ENCODE data around the gene RBM33. TPM values are rescaled to one million over a fixed set of nuclear protein-coding genes. Genes with fewer than 3 reads are reported as not detected.

RBM33 gene
- total RNA-seq, 1 experiment from 2014 or later, result 61.1 TPM

DNA sequence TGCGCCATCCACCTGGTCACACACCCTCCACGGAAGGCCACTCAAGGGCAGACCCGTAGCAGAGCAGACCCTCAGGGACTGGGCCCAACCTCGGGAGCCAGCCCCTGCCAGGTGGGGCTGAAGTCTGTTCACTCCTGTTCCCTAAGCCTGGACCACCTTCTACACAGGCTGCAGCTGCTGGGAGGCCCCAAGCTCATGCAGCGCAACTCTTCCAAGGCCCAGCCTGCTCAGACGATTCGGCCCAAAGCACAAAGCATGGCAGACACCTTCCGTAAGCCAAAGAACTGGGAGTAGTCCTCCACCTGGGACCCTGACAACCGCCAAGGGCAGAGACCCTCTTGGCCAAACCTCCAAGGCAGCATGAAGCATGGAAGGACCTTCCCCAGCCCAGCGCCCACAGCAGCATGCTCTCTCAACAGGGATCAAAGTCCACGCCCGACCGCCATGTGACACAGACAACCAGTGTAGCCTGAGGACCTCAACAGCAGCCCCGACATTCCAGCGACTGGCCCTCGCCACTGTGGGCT lies 156.3 kb downstream of the RBM33 start:
- Histone ChIP-seq H3K27ac (ENCODE audit: low read length) (no peak overlapping the region), H3K36me3 (ENCODE audit: control insufficient read depth, insufficient read depth, low read length) (no peaks in the 10 kb centered on the region), H3K9me3 (ENCODE audit: control insufficient read depth, insufficient read depth, low read depth, low read length) (no peaks in the 10 kb centered on the region), H3K4me1 (ENCODE audit: control insufficient read depth, insufficient read depth, low read length) (no peaks in the 10 kb centered on the region; the same call in 1 of the 2 replicates), H3K4me3 (ENCODE audit: low read depth in 2 of 2, low read length in 2 of 2) (no peak overlapping the region), H3K27me3 (ENCODE audit: control insufficient read depth, insufficient read depth, low read length) (no peaks in the 10 kb centered on the region)
- DNase-seq (ENCODE audit: low read depth, low spot score) (no peak), ATAC-seq (no peak)
- TF ChIP-seq TCF7L2 (IDR thresholded peaks at IDR 0.05; ENCODE audit: low read depth, low read length) (no peak), SIN3A (IDR thresholded peaks at IDR 0.05; ENCODE audit: borderline replicate concordance, insufficient read depth, low read depth, low read length) (no peak), POLR2AphosphoS5 (IDR thresholded peaks at IDR 0.05; ENCODE audit: low read depth, low read length) (no peak)
- TF ChIP-seq, protein P1, sequence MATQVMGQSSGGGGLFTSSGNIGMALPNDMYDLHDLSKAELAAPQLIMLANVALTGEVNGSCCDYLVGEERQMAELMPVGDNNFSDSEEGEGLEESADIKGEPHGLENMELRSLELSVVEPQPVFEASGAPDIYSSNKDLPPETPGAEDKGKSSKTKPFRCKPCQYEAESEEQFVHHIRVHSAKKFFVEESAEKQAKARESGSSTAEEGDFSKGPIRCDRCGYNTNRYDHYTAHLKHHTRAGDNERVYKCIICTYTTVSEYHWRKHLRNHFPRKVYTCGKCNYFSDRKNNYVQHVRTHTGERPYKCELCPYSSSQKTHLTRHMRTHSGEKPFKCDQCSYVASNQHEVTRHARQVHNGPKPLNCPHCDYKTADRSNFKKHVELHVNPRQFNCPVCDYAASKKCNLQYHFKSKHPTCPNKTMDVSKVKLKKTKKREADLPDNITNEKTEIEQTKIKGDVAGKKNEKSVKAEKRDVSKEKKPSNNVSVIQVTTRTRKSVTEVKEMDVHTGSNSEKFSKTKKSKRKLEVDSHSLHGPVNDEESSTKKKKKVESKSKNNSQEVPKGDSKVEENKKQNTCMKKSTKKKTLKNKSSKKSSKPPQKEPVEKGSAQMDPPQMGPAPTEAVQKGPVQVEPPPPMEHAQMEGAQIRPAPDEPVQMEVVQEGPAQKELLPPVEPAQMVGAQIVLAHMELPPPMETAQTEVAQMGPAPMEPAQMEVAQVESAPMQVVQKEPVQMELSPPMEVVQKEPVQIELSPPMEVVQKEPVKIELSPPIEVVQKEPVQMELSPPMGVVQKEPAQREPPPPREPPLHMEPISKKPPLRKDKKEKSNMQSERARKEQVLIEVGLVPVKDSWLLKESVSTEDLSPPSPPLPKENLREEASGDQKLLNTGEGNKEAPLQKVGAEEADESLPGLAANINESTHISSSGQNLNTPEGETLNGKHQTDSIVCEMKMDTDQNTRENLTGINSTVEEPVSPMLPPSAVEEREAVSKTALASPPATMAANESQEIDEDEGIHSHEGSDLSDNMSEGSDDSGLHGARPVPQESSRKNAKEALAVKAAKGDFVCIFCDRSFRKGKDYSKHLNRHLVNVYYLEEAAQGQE (IDR thresholded peaks at IDR 0.05; ENCODE audit: insufficient read depth in 1 of 2, low read depth in 2 of 2, low read length in 1 of 2), result no peak
- TF ChIP-seq, protein P2, sequence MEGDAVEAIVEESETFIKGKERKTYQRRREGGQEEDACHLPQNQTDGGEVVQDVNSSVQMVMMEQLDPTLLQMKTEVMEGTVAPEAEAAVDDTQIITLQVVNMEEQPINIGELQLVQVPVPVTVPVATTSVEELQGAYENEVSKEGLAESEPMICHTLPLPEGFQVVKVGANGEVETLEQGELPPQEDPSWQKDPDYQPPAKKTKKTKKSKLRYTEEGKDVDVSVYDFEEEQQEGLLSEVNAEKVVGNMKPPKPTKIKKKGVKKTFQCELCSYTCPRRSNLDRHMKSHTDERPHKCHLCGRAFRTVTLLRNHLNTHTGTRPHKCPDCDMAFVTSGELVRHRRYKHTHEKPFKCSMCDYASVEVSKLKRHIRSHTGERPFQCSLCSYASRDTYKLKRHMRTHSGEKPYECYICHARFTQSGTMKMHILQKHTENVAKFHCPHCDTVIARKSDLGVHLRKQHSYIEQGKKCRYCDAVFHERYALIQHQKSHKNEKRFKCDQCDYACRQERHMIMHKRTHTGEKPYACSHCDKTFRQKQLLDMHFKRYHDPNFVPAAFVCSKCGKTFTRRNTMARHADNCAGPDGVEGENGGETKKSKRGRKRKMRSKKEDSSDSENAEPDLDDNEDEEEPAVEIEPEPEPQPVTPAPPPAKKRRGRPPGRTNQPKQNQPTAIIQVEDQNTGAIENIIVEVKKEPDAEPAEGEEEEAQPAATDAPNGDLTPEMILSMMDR (IDR thresholded peaks at IDR 0.05), result no peak
- intact Hi-C loops (cut with micrococcal nuclease; ENCODE audit: unreplicated experiment), result no loop called here
- BruUV-seq (replicated peaks), result no TSS peak
- ChIA-PET CTCF (no interaction called here), POLR2A (no interaction called here)
- in situ Hi-C loops (cut with HindIII; ENCODE audit: low pct_unique_long_range_greater_than_20kb, low sequenced_read_pairs), result no loop called here

- Histone ChIP-seq H3K27ac (ENCODE audit: low read length) (no peak overlapping the region), H3K27me3 (ENCODE audit: control insufficient read depth, insufficient read depth, low read length) (no peaks in the 10 kb centered on the region), H3K4me1 (ENCODE audit: control insufficient read depth, insufficient read depth, low read length) (peaks cover 6% of the 10 kb centered on the region), H3K4me3 (ENCODE audit: low read depth in 2 of 2, low read length in 2 of 2) (no peak overlapping the region), H3K36me3 (ENCODE audit: control insufficient read depth, insufficient read depth, low read length) (no peaks in the 10 kb centered on the region), H3K9me3 (ENCODE audit: control insufficient read depth, insufficient read depth, low read depth, low read length) (no peaks in the 10 kb centered on the region)
- in situ Hi-C loops (cut with HindIII; ENCODE audit: low pct_unique_long_range_greater_than_20kb, low sequenced_read_pairs), result no loop called here
- no TSS peak for BruUV-seq (replicated peaks)
- TF ChIP-seq, protein P1 (IDR thresholded peaks at IDR 0.05; ENCODE audit: insufficient read depth in 1 of 2, low read depth in 2 of 2, low read length in 1 of 2), result no peak
- TF ChIP-seq POLR2AphosphoS5 (IDR thresholded peaks at IDR 0.05; ENCODE audit: low read depth, low read length) (no peak), SIN3A (IDR thresholded peaks at IDR 0.05; ENCODE audit: borderline replicate concordance, insufficient read depth, low read depth, low read length) (no peak), TCF7L2 (IDR thresholded peaks at IDR 0.05; ENCODE audit: low read depth, low read length) (no peak)
- TF ChIP-seq, protein P2 (IDR thresholded peaks at IDR 0.05), result no peak
- ATAC-seq (no peak), DNase-seq (ENCODE audit: low read depth, low spot score) (no peak)
- intact Hi-C loops (cut with micrococcal nuclease; ENCODE audit: unreplicated experiment), result no loop called here
- ChIA-PET CTCF (no interaction called here), POLR2A (no interaction called here)
Measured at GRCh38 chr7:155802291-155802690, 157.8 kb downstream of the RBM33 start.
